GM19468 (cell line): ENCODE results near the gene ARHGAP45.

Source experiments
- ATAC-seq: cut with Tn5 transposase; IDR thresholded peaks from one replicate; pipeline ENCODE4 v1.9.1; 2021; ENCODE audit warnings: mild to moderate bottlenecking, moderate library complexity, moderate number of reproducible peaks; ENCODE audit not compliant: unreplicated experiment; ENCODE audit errors: extremely low read depth

Gene ARHGAP45

DNA sequence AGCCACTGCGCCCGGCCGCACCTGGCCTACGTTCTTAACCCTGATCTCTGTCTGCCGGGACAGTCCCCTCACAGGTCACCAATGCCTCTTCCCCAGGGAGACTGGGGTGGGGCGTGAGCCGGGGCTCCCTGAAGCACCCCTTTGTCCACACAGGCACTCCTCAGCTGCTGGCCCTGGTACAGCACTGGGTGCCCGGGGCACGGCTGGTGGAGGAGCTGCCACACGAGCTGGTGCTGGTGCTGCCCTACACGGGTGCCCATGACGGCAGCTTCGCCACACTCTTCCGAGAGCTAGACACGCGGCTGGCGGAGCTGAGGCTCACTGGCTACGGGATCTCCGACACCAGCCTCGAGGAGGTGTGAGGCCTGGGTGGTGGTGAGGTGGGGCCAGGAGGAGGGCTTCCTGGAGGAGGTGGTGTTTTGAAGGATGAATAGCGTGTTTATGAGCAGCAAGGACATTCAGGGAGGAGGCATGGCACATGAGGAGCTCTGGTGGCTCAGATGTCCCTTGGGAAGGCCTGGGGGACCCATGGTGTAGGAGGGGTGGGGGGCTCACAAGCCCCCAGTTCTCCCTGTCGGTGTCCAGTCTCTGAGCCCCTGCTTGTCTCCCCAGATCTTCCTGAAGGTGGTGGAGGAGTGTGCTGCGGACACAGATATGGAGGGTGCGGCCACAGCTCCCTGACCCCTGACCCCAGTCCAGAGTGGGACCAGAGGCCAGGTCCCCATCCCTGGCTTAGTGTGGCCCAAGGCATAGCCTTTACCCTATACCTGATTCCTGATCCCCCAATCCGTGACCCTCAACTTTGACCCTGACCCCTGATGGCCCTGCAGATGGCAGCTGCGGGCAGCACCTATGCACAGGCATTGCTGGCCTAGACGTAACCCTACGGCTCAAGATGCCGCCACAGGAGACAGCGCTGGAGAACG, 13.5 kb upstream of the ARHGAP45 start:
- no peak for ATAC-seq

DNA sequence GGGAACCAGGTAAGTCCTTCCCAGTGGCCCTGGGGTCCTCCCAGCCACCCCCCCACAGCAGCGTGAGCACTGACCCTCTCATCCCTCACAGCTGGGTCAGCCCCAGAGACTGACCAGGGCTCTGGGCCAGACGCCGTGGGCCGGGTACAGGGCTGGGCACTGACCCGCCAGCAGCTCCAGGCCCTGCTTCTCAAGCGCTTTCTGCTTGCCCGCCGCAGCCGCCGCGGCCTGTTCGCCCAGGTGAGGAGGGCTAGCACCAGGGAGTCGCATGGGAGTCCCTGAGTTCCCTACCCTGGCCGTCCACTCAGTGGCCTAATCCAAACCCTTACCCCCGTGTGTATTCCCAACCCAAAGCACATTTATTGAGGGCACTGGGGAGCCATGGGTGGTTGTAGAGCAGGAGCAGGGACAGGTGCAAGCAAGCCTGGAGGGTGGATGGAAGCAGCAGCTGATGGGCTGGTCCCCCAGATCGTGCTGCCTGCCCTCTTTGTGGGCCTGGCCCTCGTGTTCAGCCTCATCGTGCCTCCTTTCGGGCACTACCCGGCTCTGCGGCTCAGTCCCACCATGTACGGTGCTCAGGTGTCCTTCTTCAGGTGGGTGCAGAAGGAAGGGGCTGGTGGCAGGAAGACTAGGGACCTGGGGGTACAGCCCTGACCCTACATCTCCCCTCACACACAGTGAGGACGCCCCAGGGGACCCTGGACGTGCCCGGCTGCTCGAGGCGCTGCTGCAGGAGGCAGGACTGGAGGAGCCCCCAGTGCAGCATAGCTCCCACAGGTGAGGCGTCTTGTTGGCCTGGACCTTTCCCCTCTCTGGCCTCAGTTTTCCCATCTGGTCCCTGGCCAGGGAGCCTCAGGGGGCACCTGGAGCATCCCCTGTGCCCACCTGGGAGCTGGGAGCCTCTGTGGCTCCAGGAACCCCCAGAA, 12.6 kb upstream of the ARHGAP45 start:
- ATAC-seq, result no peak

DNA sequence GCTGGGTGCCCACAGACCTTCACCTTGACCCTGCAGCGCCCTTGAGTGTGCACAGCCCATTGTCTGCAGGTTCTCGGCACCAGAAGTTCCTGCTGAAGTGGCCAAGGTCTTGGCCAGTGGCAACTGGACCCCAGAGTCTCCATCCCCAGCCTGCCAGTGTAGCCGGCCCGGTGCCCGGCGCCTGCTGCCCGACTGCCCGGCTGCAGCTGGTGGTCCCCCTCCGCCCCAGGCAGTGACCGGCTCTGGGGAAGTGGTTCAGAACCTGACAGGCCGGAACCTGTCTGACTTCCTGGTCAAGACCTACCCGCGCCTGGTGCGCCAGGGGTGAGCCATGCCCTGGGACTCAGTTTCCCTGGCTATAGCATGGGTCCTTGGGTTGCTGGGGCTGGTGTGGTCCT, 11.9 kb upstream of the ARHGAP45 start:
- ATAC-seq, result no peak

DNA sequence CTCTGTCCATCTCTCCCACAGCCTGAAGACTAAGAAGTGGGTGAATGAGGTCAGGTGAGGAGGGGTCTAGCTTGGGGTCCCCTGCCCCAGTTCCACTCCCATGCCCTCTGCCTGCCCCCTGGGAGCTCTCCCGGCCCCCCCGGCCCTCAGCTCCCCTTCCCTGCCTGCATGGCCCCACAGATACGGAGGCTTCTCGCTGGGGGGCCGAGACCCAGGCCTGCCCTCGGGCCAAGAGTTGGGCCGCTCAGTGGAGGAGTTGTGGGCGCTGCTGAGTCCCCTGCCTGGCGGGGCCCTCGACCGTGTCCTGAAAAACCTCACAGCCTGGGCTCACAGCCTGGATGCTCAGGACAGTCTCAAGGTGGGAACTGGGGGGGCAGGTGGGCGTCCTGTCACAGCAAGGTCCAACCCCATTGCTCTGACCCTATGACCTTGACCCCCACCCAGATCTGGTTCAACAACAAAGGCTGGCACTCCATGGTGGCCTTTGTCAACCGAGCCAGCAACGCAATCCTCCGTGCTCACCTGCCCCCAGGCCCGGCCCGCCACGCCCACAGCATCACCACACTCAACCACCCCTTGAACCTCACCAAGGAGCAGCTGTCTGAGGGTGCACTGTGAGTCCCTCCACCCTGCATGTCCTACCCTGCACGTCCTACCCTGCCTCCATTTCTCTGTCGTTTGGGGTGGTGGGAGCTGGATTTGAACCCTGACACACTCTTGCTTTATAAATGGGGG, 10.9 kb upstream of the ARHGAP45 start:
- ATAC-seq, result no peak

DNA sequence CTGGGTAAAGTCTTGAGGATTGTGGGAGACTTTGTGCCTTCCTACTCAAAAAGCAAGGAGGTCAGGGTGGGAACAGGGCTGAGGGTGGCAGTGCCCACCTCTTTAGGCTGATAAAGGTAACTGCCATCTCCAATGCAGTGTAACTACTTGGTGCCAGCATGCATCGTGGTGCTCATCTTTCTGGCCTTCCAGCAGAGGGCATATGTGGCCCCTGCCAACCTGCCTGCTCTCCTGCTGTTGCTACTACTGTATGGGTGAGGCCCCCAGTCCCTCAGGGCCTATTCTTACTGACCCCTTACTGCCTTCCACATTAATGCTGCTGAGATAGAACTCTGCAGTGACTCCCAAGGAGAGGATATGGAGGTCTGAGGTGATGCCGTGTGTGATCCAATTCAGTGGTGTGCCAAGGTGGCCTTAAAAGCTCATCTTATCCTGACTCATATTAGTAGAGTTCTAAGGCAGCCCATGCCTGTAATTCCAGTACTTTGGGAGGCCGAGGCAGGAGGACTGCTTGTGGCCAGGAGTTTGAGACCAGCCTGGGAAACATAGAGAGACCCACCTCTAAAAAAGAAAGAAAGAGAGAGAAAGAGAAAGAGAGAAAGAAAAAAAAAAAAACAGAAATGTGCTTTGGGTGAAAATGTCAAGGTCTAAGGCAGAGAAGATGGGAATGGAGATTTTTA, 9.7 kb upstream of the ARHGAP45 start:
- ATAC-seq, result no peak

DNA sequence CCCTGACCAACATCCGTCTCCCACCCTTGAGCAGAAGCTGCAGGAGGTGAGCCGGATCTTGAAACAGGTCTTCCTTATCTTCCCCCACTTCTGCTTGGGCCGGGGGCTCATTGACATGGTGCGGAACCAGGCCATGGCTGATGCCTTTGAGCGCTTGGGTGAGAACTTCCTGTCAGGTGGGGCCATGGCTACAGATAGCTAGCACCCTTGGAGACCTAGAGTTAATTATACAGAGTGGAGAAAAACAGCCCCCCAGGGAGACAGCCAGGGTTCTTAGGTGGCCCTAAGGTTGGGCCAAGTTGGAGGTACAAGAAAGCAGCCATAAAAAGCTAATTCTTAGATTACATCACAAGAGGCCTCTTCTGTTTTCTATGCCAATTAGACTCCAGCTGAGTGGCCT, 8.9 kb upstream of the ARHGAP45 start:
- ATAC-seq, result no peak

DNA sequence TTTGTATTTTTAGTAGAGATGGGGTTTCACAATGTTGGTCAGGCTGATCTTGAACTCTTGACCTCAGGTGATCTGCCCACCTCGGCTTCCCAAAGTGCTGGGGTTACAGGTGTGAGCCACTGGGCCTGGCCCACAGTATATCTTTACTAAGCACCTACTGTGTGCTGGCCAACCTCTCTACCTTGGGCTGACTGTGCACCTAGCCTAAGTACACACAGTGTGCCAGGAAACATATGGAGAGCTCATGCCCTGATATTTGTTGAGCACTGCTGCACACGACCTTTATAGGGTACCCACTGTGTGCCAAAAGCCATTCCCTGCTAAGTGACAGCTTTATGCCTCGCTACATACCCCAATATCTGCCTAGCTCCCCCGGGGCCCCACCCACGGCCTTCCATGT, 6.3 kb upstream of the ARHGAP45 start:
- no peak for ATAC-seq

DNA sequence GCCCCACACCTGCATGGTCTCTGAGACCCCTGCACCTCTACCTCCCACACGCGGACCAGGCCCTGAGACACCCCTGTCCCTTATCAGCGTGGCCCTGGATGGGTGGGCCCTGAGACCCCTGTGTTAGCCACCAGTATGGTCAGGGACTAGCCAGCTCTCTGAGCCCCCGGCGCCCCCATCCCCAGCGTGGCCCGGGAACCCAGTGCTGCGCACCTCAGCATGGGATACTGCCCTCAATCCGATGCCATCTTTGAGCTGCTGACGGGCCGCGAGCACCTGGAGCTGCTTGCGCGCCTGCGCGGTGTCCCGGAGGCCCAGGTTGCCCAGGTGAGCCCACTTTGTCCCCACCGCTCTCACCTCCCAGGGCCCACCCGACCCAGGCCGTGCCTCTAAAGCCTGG, 5.0 kb upstream of the ARHGAP45 start:
- ATAC-seq, result no peak

DNA sequence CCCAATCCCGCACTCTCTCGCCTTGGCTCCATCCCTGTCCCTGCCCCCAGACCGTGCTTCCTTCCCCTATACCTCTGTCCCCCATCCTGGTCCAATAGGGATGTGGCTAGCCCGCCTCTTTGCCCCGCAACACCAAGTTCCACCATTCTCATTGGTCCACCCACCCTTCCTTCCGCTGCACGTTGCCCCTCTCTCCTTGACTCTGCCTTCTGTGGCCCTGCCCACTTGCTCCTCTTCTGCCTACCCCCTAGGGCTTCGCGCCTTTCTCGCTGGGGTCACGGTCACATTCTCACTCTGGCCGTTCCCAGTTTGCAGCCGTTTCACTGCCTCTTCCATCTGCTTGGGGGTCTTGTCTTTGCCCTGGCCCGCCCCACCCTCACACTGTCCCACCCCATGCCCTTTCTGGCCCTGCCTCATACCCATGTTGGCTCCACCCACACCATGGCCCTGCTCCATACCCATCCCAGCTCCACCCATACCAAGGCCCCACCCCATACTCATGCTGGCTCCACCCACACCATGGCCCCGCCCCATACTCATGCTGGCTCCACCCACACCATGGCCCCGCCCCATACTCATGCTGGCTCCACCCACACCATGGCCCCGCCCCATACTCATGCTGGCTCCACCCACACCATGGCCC, 4.5 kb upstream of the ARHGAP45 start:
- ATAC-seq, result no peak

DNA sequence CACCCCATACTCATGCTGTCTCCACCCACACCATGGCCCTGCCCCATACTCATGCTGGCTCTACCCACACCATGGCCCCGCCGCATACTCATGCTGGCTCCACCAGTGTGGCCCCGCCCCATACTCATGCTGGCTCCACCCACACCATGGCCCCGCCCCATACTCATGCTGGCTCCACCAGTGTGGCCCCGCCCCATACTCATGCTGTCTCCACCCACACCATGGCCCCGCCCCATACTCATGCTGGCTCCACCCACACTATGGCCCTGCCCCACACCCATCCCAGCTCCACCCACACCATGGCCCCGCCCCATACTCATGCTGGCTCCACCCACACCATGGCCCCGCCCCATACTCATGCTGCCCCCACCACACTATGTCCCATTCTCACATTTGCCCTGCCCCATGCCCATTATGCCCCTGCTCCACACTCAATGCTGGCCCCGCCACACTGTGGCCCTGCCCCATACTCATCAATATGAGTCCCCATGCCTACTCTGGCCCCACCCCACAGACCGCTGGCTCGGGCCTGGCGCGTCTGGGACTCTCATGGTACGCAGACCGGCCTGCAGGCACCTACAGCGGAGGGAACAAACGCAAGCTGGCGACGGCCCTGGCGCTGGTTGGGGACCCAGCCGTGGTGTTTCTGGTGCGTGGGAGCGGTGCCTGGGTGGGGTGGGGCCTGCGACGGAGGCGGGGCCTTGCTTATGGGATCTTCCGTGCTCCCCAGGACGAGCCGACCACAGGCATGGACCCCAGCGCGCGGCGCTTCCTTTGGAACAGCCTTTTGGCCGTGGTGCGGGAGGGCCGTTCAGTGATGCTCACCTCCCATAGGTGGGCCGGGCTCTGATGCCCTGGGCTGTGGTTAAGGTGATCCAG, 3.7 kb upstream of the ARHGAP45 start:
- no peak for ATAC-seq

DNA sequence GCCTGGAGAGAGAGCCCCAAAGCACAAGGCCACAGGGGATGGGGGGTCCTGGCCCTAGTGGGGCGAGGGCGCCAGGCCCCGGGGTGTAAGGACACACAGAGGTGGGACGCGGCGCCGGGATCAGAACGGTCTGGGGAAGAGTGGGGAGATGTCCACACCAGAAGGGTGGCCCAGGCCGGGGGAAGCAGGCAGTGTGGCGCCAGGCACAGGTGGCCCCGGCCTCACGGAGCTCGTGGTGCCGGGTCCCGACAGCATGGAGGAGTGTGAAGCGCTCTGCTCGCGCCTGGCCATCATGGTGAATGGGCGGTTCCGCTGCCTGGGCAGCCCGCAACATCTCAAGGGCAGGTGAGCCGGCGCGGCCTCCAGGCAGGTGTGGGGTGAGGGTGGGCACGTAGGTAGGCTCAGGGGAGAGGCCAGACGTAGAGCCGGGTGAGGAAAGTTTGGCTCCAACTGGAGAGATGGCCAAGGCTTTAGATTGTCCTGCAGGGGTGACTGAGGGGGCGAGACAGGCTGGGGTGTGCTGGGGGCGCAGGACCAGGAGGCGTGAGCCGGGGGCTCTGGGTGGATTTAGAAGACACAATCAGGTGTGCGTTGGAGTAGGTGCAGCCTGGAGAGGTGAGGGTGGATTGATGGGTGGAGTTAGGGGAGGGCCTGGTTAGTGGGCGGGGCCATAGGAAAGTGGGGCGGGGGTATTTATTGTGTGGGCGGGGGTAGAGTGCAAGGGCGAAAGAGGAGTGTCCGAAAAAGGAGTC, 2.9 kb upstream of the ARHGAP45 start:
- ATAC-seq, result no peak

DNA sequence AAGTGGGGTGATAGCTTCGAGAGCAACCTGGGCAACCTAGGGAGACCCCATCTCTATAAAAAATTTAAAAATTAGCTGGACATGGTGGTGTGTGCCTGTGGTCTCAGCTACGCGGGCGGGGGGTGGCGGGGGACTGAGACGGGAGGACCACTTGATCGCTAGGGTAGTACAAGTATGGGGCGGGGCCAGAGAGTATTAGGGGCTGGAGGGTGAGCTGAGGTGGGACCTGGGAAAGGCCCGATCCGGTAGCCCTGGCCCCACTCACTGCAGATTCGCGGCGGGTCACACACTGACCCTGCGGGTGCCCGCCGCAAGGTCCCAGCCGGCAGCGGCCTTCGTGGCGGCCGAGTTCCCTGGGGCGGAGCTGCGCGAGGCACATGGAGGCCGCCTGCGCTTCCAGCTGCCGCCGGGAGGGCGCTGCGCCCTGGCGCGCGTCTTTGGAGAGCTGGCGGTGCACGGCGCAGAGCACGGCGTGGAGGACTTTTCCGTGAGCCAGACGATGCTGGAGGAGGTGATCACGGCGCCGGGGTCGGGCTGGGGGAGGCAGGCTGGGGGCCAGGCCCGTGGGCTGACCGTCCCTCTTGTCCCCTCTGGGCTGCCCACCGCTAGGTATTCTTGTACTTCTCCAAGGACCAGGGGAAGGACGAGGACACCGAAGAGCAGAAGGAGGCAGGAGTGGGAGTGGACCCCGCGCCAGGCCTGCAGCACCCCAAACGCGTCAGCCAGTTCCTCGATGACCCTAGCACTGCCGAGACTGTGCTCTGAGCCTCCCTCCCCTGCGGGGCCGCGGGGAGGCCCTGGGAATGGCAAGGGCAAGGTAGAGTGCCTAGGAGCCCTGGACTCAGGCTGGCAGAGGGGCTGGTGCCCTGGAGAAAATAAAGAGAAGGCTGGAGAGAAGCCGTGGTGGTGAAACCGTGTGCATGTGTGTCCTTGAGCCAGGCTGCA, 2.0 kb upstream of the ARHGAP45 start:
- ATAC-seq, result no peak

DNA sequence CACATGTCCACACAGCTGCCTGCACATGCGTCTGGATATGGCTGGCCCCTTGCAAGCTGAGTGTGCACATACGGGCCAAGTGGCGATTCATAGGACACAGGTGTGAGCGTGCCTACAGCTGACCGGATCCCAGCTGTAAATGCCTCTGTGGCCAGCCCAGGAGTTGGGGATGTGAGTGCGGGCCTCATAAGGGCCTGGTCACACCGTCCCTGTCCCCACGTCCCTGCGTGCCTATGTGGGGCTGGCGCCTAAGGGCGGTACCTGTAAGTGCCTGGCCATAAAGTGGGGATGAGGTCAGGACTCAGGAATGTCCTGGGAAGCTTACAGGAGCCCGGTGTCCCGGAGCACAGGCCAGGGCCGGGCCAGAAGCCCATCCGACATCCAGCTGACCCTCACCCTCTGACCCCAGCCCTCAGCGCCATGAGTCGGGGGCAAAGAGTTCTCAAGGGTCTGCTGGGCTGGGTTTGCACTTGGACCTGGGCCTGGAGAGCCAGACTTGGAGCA, 1.3 kb upstream of the ARHGAP45 start:
- ATAC-seq, result no peak

DNA sequence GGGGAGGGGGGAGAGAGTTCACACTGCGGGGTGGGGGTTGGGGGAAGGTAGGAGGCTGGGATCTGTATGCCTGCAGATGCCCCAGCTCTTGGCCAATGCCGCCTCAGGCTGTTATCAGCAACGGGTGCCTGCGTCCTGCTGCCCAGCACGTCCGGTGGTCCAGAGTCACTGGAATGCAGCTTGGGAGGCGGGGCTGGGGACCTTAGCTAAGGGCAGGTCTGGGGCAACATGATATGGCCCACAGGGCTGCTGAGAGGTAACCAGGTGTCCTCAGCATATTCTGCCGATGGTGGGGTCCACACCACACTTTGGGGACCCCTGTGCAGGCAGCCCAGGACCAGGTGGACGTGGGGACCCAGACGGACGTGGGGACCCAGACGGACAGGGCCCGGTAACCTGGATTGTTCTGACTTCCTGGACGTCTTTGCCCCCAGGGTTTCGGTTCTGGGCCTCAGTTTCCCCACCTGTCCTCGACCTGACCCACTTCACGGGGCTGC, 668 bp upstream of the ARHGAP45 start:
- no peak for ATAC-seq

DNA sequence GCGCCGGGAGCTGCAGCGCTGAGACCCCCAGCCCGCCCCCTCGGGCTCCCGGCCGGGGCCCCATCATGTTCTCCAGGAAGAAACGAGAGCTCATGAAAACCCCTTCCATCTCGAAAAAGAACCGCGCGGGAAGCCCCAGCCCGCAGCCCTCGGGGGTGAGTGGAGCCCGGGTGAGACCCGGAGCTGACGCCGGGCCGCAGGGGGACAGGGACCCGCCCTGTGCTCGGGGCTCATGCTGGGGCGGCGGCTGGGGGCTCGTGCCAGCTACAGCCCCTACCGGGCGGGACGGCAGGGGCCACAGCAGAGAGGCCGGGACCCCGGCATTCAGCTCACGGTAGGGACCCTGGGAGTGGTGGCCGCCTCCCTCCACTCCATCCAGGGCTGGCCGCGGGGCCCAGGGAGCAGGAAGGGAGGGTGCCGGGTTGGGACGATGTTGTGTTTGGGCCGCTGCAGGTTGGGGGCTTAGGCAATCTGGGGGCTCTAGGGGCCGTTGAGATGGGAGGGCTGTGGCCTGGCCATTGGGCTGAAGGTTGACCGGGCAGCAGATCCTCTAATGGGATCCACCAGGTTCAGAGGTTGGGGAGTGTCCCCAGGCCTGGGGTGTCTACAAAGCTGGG, 482 bp downstream of the ARHGAP45 start:
- ATAC-seq, result no peak
